SK-N-SH (cell line): Measurements from ENCODE around the gene POLR2A. TPM values are rescaled to one million over a fixed set of nuclear protein-coding genes. Genes with fewer than 3 reads are reported as not detected.
"Not testable (repeated sequence)": the region's sequence is repeated elsewhere in the genome, so short reads cannot be mapped to it uniquely, and the experiment has no call there.

ENCODE experiments used
- CTCF ChIA-PET: fragments of 300-600, 350-600 bp; formaldehyde crosslinking; extraction: SDS; loops from one replicate; lab custom pipeline; 2021; lab: Yijun Ruan, JAX
- POLR2A ChIA-PET: fragments of 350-600 bp; sonication (Branson Sonifier 250); formaldehyde crosslinking; extraction: SDS; loops from one replicate; lab custom pipeline; 2020; ENCODE audit warnings: antibody characterized with exemption, inconsistent platforms; lab: Yijun Ruan, JAX
- DNase-seq: peaks from one replicate; pipeline ENCODE4 v3.0.0; 2012
- H2AFZ ChIP-seq: fragments of 200-600 bp; sonication (generic); 2 replicates; pipeline ENCODE4 v1.8.1; 2016; ENCODE audit warnings: antibody characterized with exemption, mild to moderate bottlenecking, low read depth
- H3F3A ChIP-seq: fragments of 200-600 bp; sonication (generic); replicated peaks from 2 replicates; pipeline ENCODE3; 2016; ENCODE audit warnings: antibody characterized with exemption, mild to moderate bottlenecking; ENCODE audit not compliant: insufficient read depth
- H3K27ac ChIP-seq, 2 experiments: fragments of 200-500 bp in 1 of 2; fragments of 200-600 bp in 1 of 2; sonication (Bioruptor generic) in 1 of 2; sonication (generic), shearing (Covaris generic) in 1 of 2; 2 replicates each; pipeline versions ENCODE4 v1.5.1 to v1.6.1; 2014 to 2016; ENCODE audit warnings: low read depth in 2 of 2, inconsistent platforms in 1 of 2, low read length in 1 of 2, mild to moderate bottlenecking in 1 of 2, mixed read lengths in 1 of 2
- H3K27me3 ChIP-seq: fragments of 200-600 bp; sonication (generic), shearing (Covaris generic); 2 replicates; pipeline ENCODE4 v1.6.1; 2016; ENCODE audit warnings: mixed run types; ENCODE audit not compliant: insufficient read depth
- H3K36me3 ChIP-seq, 2 experiments: fragments of 200-500 bp in 1 of 2; fragments of 200-600 bp in 1 of 2; sonication (Bioruptor generic) in 1 of 2; sonication (generic) in 1 of 2; replicated peaks in 1 of 2; 2 replicates each; pipeline versions ENCODE3 to v1.5.1; 2014 to 2016; ENCODE audit warnings: low read length in 1 of 2, mild to moderate bottlenecking in 1 of 2; ENCODE audit not compliant: insufficient read depth in 2 of 2, control insufficient read depth in 1 of 2
- H3K4me1 ChIP-seq, 2 experiments: fragments of 200-500 bp in 1 of 2; fragments of 200-600 bp in 1 of 2; sonication (Bioruptor generic) in 1 of 2; sonication (generic), shearing (Covaris generic) in 1 of 2; 2 replicates each; pipeline versions ENCODE4 v1.5.1 to v1.6.1; 2014 to 2016; ENCODE audit warnings: low read depth in 1 of 2, low read length in 1 of 2, mixed run types in 1 of 2; ENCODE audit not compliant: insufficient read depth in 2 of 2, control insufficient read depth in 1 of 2
- H3K4me2 ChIP-seq: fragments of 200-600 bp; sonication (generic), shearing (Covaris generic); 2 replicates; pipeline ENCODE4 v1.6.1; 2017; ENCODE audit warnings: mixed run types
- H3K4me3 ChIP-seq, 2 experiments: fragments of 200-500 bp in 1 of 2; fragments of 200-600 bp in 1 of 2; sonication (Bioruptor generic) in 1 of 2; sonication (generic), shearing (Covaris generic) in 1 of 2; 2 replicates each; pipeline versions ENCODE4 v1.5.1 to v1.8.1; 2014 to 2016; ENCODE audit warnings: low read depth in 2 of 2, inconsistent platforms in 1 of 2, low read length in 1 of 2, mild to moderate bottlenecking in 1 of 2, mixed read lengths in 1 of 2, moderate library complexity in 1 of 2
- H3K79me2 ChIP-seq: fragments of 200-600 bp; sonication (generic); 2 replicates; pipeline ENCODE4 v1.8.1; 2017; ENCODE audit warnings: mild to moderate bottlenecking; ENCODE audit not compliant: insufficient read depth
- H3K9ac ChIP-seq: fragments of 200-600 bp; sonication (generic); 2 replicates; pipeline ENCODE4 v1.6.1; 2017; ENCODE audit warnings: mixed run types
- H3K9me2 ChIP-seq: fragments of 200-600 bp; sonication (generic); 2 replicates; pipeline ENCODE4 v1.6.1; 2017; ENCODE audit warnings: mixed run types
- H3K9me3 ChIP-seq: fragments of 200-600 bp; sonication (generic); 2 replicates; pipeline ENCODE4 v1.6.1; 2017; ENCODE audit warnings: mixed run types, mild to moderate bottlenecking, moderate library complexity
- H4K20me1 ChIP-seq: fragments of 200-600 bp; sonication (generic); 2 replicates; pipeline ENCODE4 v1.6.1; 2017; ENCODE audit warnings: mild to moderate bottlenecking, mixed run types; ENCODE audit not compliant: insufficient read depth
- CTCF ChIP-seq: fragments of 200-600 bp; sonication (generic); IDR thresholded peaks from 2 replicates; pipeline ENCODE4 v1.6.1; 2017; ENCODE audit warnings: antibody characterized with exemption, mild to moderate bottlenecking, moderate library complexity
- EP300 ChIP-seq, 2 experiments: IDR thresholded peaks; 2 replicates each; pipeline versions ENCODE4 v1.4.0 to v1.6.1; 2012; ENCODE audit warnings: borderline replicate concordance in 1 of 2, low read depth in 1 of 2, low read length in 1 of 2
- FOXM1 ChIP-seq: IDR thresholded peaks from 2 replicates; pipeline ENCODE4 v1.4.0; 2012; ENCODE audit warnings: low read depth, mild to moderate bottlenecking
- GATA2 ChIP-seq: sonication (generic); formaldehyde crosslinking; IDR thresholded peaks from 2 replicates; pipeline ENCODE4 v1.5.0; 2020; ENCODE audit warnings: mild to moderate bottlenecking, missing genetic modification reagents
- IRF3 ChIP-seq: fragments of 150-350 bp; IDR thresholded peaks from 2 replicates; pipeline ENCODE4 v1.6.1; 2016; ENCODE audit warnings: mild to moderate bottlenecking, low read depth, low read length
- MEF2A ChIP-seq: IDR thresholded peaks from 2 replicates; pipeline ENCODE4 v1.4.0; 2012; ENCODE audit warnings: low read depth, borderline replicate concordance
- NRF1 ChIP-seq: IDR thresholded peaks from 2 replicates; pipeline ENCODE4 v1.6.1; 2012; ENCODE audit warnings: low read depth, mild to moderate bottlenecking, low read length
- RAD21 ChIP-seq: IDR thresholded peaks from 2 replicates; pipeline ENCODE4 v1.6.1; 2012; ENCODE audit warnings: mild to moderate bottlenecking, low read length
- RCOR1 ChIP-seq: fragments of 150-350 bp; IDR thresholded peaks from 2 replicates; pipeline ENCODE4 v1.6.1; 2017; ENCODE audit warnings: antibody characterized with exemption, low read length
- SIN3A ChIP-seq: IDR thresholded peaks from 2 replicates; pipeline ENCODE4 v1.6.1; 2012; ENCODE audit warnings: low read depth, mild to moderate bottlenecking, low read length, moderate library complexity, borderline replicate concordance
- SMC3 ChIP-seq: IDR thresholded peaks from 2 replicates; pipeline ENCODE4 v1.6.1; 2012; ENCODE audit warnings: low read depth, low read length, improper control_type of control experiment
- TAF1 ChIP-seq: IDR thresholded peaks from 2 replicates; pipeline ENCODE4 v1.6.1; 2012; ENCODE audit warnings: low read depth, mild to moderate bottlenecking, low read length, moderate library complexity, borderline replicate concordance
- TCF12 ChIP-seq: IDR thresholded peaks from 2 replicates; pipeline ENCODE4 v1.4.0; 2012
- TEAD4 ChIP-seq: IDR thresholded peaks from 2 replicates; pipeline ENCODE4 v1.4.0; 2012; ENCODE audit warnings: mild to moderate bottlenecking, borderline replicate concordance; ENCODE audit not compliant: insufficient read depth
- USF1 ChIP-seq: IDR thresholded peaks from 2 replicates; pipeline ENCODE4 v1.4.0; 2012; ENCODE audit warnings: low read depth, borderline replicate concordance
- USF2 ChIP-seq: fragments of 150-350 bp; IDR thresholded peaks from 2 replicates; pipeline ENCODE4 v1.6.1; 2017; ENCODE audit warnings: antibody characterized with exemption, low read length, low read depth, borderline replicate concordance
- YY1 ChIP-seq: IDR thresholded peaks from 2 replicates; pipeline ENCODE4 v1.4.0; 2012; ENCODE audit warnings: low read depth, mild to moderate bottlenecking
- ZBTB33 ChIP-seq: IDR thresholded peaks from 2 replicates; pipeline ENCODE4 v1.4.0; 2012; ENCODE audit warnings: low read depth, borderline replicate concordance
- WGBS: methylation state at CpG from one replicate; pipeline ENCODE4 v1.1.6; 2017; ENCODE audit warnings: low lambda C conversion rate; 5-methylcytosine and 5-hydroxymethylcytosine counted together
- polyA plus RNA-seq, 3 experiments: library from polyadenylated mRNA; depleted of rRNA; stranded (reverse); fragments of >200 nt; gene quantifications; 2 replicates each; pipeline ENCODE4 v1.2.3, GENCODE V29; 2012

The POLR2A gene
- polyA plus RNA-seq, 1 of the 3 experiments (the other 2 are of a cell fraction) = 37.3 TPM

- Histone ChIP-seq H4K20me1 (peaks cover 28% of the 10 kb centered on the region), H3K4me2 (no peak overlapping the region), H3K27ac (no peak overlapping the region), H3K9me2 (no peaks in the 10 kb centered on the region), H3F3A (peaks cover 7% of the 10 kb centered on the region)
- POLR2A ChIA-PET = no interaction called here
- 79% methylated on average over 12 of the region's 12 CpGs for WGBS
- TF ChIP-seq TCF12 (no peak), FOXM1 (no peak), MEF2A (no peak), IRF3 (no peak), ZBTB33 (no peak), CTCF (no peak), RCOR1 (no peak), GATA2 (CRISPR knock-in tag) (no peak), SMC3 (no peak), SIN3A (no peak), RAD21 (no peak), TAF1 (no peak), USF1 (no peak), USF2 (no peak), EP300 (IDR thresholded peaks at IDR 0.05; ENCODE audit: borderline replicate concordance in 1 of 2, low read depth in 1 of 2, low read length in 1 of 2) (no peak), TEAD4 (no peak), NRF1 (no peak), YY1 (no peak)
- TF ChIP-seq, all 33 proteins: peak for 0
- Histone ChIP-seq H3K9me3 (no peaks in the 10 kb centered on the region), H3K27me3 (no peaks in the 10 kb centered on the region), H3K79me2 (peaks cover 78% of the 10 kb centered on the region), H2AFZ (no peak overlapping the region), H3K4me3 (no peak overlapping the region), H3K9ac (no peak overlapping the region), H3K36me3 (peaks cover 4 to 9% of the 10 kb centered on the region in 2 experiments), H3K4me1 (peaks cover 4 to 12% of the 10 kb centered on the region in 2 experiments; a peak in 1 of 4 replicates)
- DNase-seq = no peak
- CTCF ChIA-PET = no interaction called here
Observed at GRCh38 chr17:7468804-7469389, 15.3 kb upstream of the POLR2A start.

GRCh38 chr17:7469843-7470242 is 14.3 kb upstream of the POLR2A start:
- H3K36me3 ChIP-seq, H3K27ac ChIP-seq, H3K9me3 ChIP-seq, H3K9me2 ChIP-seq, H3K4me3 ChIP-seq, POLR2A ChIA-PET, H3K27me3 ChIP-seq, H3K9ac ChIP-seq, DNase-seq, H3F3A ChIP-seq, CTCF ChIA-PET, H3K4me2 ChIP-seq, H2AFZ ChIP-seq: not testable (repeated sequence)
- H3K79me2 ChIP-seq = peaks cover 88% of the 10 kb centered on the region
- 98% methylated on average over 12 of the region's 12 CpGs for WGBS
- peaks cover 35% of the 10 kb centered on the region for H4K20me1 ChIP-seq
- H3K4me1 ChIP-seq = peaks cover 4 to 12% of the 10 kb centered on the region in 2 experiments; a peak in 1 of 4 replicates
